SK-N-SH (cell line): ENCODE data around the gene CSTB. TPM values are rescaled to one million over a fixed set of nuclear protein-coding genes. Genes with fewer than 3 reads are reported as not detected.

Source experiments
- CTCF ChIA-PET: fragments of 300-600, 350-600 bp; formaldehyde crosslinking; extraction: SDS; loops from one replicate; lab custom pipeline; 2021; lab: Yijun Ruan, JAX
- POLR2A ChIA-PET: fragments of 350-600 bp; sonication (Branson Sonifier 250); formaldehyde crosslinking; extraction: SDS; loops from one replicate; lab custom pipeline; 2020; ENCODE audit warnings: antibody characterized with exemption, inconsistent platforms; lab: Yijun Ruan, JAX
- DNase-seq: peaks from one replicate; pipeline ENCODE4 v3.0.0; 2012
- H2AFZ ChIP-seq: fragments of 200-600 bp; sonication (generic); 2 replicates; pipeline ENCODE4 v1.8.1; 2016; ENCODE audit warnings: antibody characterized with exemption, mild to moderate bottlenecking, low read depth
- H3F3A ChIP-seq: fragments of 200-600 bp; sonication (generic); replicated peaks from 2 replicates; pipeline ENCODE3; 2016; ENCODE audit warnings: antibody characterized with exemption, mild to moderate bottlenecking; ENCODE audit not compliant: insufficient read depth
- H3K27ac ChIP-seq, 2 experiments: fragments of 200-500 bp in 1 of 2; fragments of 200-600 bp in 1 of 2; sonication (Bioruptor generic) in 1 of 2; sonication (generic), shearing (Covaris generic) in 1 of 2; 2 replicates each; pipeline versions ENCODE4 v1.5.1 to v1.6.1; 2014 to 2016; ENCODE audit warnings: low read depth in 2 of 2, inconsistent platforms in 1 of 2, low read length in 1 of 2, mild to moderate bottlenecking in 1 of 2, mixed read lengths in 1 of 2
- H3K27me3 ChIP-seq: fragments of 200-600 bp; sonication (generic), shearing (Covaris generic); 2 replicates; pipeline ENCODE4 v1.6.1; 2016; ENCODE audit warnings: mixed run types; ENCODE audit not compliant: insufficient read depth
- H3K36me3 ChIP-seq, 2 experiments: fragments of 200-500 bp in 1 of 2; fragments of 200-600 bp in 1 of 2; sonication (Bioruptor generic) in 1 of 2; sonication (generic) in 1 of 2; replicated peaks in 1 of 2; 2 replicates each; pipeline versions ENCODE3 to v1.5.1; 2014 to 2016; ENCODE audit warnings: low read length in 1 of 2, mild to moderate bottlenecking in 1 of 2; ENCODE audit not compliant: insufficient read depth in 2 of 2, control insufficient read depth in 1 of 2
- H3K4me1 ChIP-seq, 2 experiments: fragments of 200-500 bp in 1 of 2; fragments of 200-600 bp in 1 of 2; sonication (Bioruptor generic) in 1 of 2; sonication (generic), shearing (Covaris generic) in 1 of 2; 2 replicates each; pipeline versions ENCODE4 v1.5.1 to v1.6.1; 2014 to 2016; ENCODE audit warnings: low read depth in 1 of 2, low read length in 1 of 2, mixed run types in 1 of 2; ENCODE audit not compliant: insufficient read depth in 2 of 2, control insufficient read depth in 1 of 2
- H3K4me2 ChIP-seq: fragments of 200-600 bp; sonication (generic), shearing (Covaris generic); 2 replicates; pipeline ENCODE4 v1.6.1; 2017; ENCODE audit warnings: mixed run types
- H3K4me3 ChIP-seq, 2 experiments: fragments of 200-500 bp in 1 of 2; fragments of 200-600 bp in 1 of 2; sonication (Bioruptor generic) in 1 of 2; sonication (generic), shearing (Covaris generic) in 1 of 2; 2 replicates each; pipeline versions ENCODE4 v1.5.1 to v1.8.1; 2014 to 2016; ENCODE audit warnings: low read depth in 2 of 2, inconsistent platforms in 1 of 2, low read length in 1 of 2, mild to moderate bottlenecking in 1 of 2, mixed read lengths in 1 of 2, moderate library complexity in 1 of 2
- H3K79me2 ChIP-seq: fragments of 200-600 bp; sonication (generic); 2 replicates; pipeline ENCODE4 v1.8.1; 2017; ENCODE audit warnings: mild to moderate bottlenecking; ENCODE audit not compliant: insufficient read depth
- H3K9ac ChIP-seq: fragments of 200-600 bp; sonication (generic); 2 replicates; pipeline ENCODE4 v1.6.1; 2017; ENCODE audit warnings: mixed run types
- H3K9me2 ChIP-seq: fragments of 200-600 bp; sonication (generic); 2 replicates; pipeline ENCODE4 v1.6.1; 2017; ENCODE audit warnings: mixed run types
- H3K9me3 ChIP-seq: fragments of 200-600 bp; sonication (generic); 2 replicates; pipeline ENCODE4 v1.6.1; 2017; ENCODE audit warnings: mixed run types, mild to moderate bottlenecking, moderate library complexity
- H4K20me1 ChIP-seq: fragments of 200-600 bp; sonication (generic); 2 replicates; pipeline ENCODE4 v1.6.1; 2017; ENCODE audit warnings: mild to moderate bottlenecking, mixed run types; ENCODE audit not compliant: insufficient read depth
- CHD2 ChIP-seq: fragments of 150-350 bp; IDR thresholded peaks from 2 replicates; pipeline ENCODE4 v1.6.1; 2018; ENCODE audit warnings: low read length; ENCODE audit not compliant: partially characterized antibody
- ELF1 ChIP-seq: IDR thresholded peaks from 2 replicates; pipeline ENCODE4 v1.4.0; 2012
- EZH2phosphoT487 ChIP-seq: fragments of 200-600 bp; sonication (generic); IDR thresholded peaks from 2 replicates; pipeline ENCODE4 v1.6.1; 2017; ENCODE audit warnings: low read depth, mixed run types, mild to moderate bottlenecking, antibody characterized with exemption, moderate library complexity, borderline replicate concordance
- FOXJ3 ChIP-seq: sonication (generic); formaldehyde crosslinking; IDR thresholded peaks from 2 replicates; pipeline ENCODE4 v1.5.1; 2020; ENCODE audit warnings: mild to moderate bottlenecking, missing genetic modification reagents
- FOXM1 ChIP-seq: IDR thresholded peaks from 2 replicates; pipeline ENCODE4 v1.4.0; 2012; ENCODE audit warnings: low read depth, mild to moderate bottlenecking
- GABPA ChIP-seq: IDR thresholded peaks from 2 replicates; pipeline ENCODE4 v1.4.0; 2012; ENCODE audit warnings: low read depth, mild to moderate bottlenecking
- GATA2 ChIP-seq: sonication (generic); formaldehyde crosslinking; IDR thresholded peaks from 2 replicates; pipeline ENCODE4 v1.5.0; 2020; ENCODE audit warnings: mild to moderate bottlenecking, missing genetic modification reagents
- IRF3 ChIP-seq: fragments of 150-350 bp; IDR thresholded peaks from 2 replicates; pipeline ENCODE4 v1.6.1; 2016; ENCODE audit warnings: mild to moderate bottlenecking, low read depth, low read length
- JUND ChIP-seq: IDR thresholded peaks from 2 replicates; pipeline ENCODE4 v1.4.0; 2012
- MXI1 ChIP-seq: IDR thresholded peaks from 2 replicates; pipeline ENCODE4 v1.6.1; 2012; ENCODE audit warnings: mild to moderate bottlenecking, low read depth, low read length, improper control_type of control experiment
- NRF1 ChIP-seq: IDR thresholded peaks from 2 replicates; pipeline ENCODE4 v1.6.1; 2012; ENCODE audit warnings: low read depth, mild to moderate bottlenecking, low read length
- RCOR1 ChIP-seq: fragments of 150-350 bp; IDR thresholded peaks from 2 replicates; pipeline ENCODE4 v1.6.1; 2017; ENCODE audit warnings: antibody characterized with exemption, low read length
- RFX5 ChIP-seq: IDR thresholded peaks from 2 replicates; pipeline ENCODE4 v1.6.1; 2012; ENCODE audit warnings: mild to moderate bottlenecking, improper control_type of control experiment, low read length
- RXRA ChIP-seq: IDR thresholded peaks from 2 replicates; pipeline ENCODE4 v1.4.0; 2012; ENCODE audit warnings: low read depth, mild to moderate bottlenecking, borderline replicate concordance
- SIN3A ChIP-seq: IDR thresholded peaks from 2 replicates; pipeline ENCODE4 v1.6.1; 2012; ENCODE audit warnings: low read depth, mild to moderate bottlenecking, low read length, moderate library complexity, borderline replicate concordance
- SMC3 ChIP-seq: IDR thresholded peaks from 2 replicates; pipeline ENCODE4 v1.6.1; 2012; ENCODE audit warnings: low read depth, low read length, improper control_type of control experiment
- TCF12 ChIP-seq: IDR thresholded peaks from 2 replicates; pipeline ENCODE4 v1.4.0; 2012
- TEAD4 ChIP-seq: IDR thresholded peaks from 2 replicates; pipeline ENCODE4 v1.4.0; 2012; ENCODE audit warnings: mild to moderate bottlenecking, borderline replicate concordance; ENCODE audit not compliant: insufficient read depth
- WGBS: methylation state at CpG from one replicate; pipeline ENCODE4 v1.1.6; 2017; ENCODE audit warnings: low lambda C conversion rate; 5-methylcytosine and 5-hydroxymethylcytosine counted together
- polyA plus RNA-seq, 3 experiments: library from polyadenylated mRNA; depleted of rRNA; stranded (reverse); fragments of >200 nt; gene quantifications; 2 replicates each; pipeline ENCODE4 v1.2.3, GENCODE V29; 2012
- TF ChIP-seq, protein P1 (sequence below): fragments of 200-600 bp; sonication (generic); IDR thresholded peaks from 2 replicates; pipeline ENCODE4 v1.6.1; 2017; ENCODE audit warnings: antibody characterized with exemption, mild to moderate bottlenecking, moderate library complexity
- TF ChIP-seq, protein P2 (sequence below): IDR thresholded peaks from 2 replicates; pipeline ENCODE4; 2012

The CSTB gene
- polyA plus RNA-seq, 1 of the 3 experiments (the other 2 are of a cell fraction): 101 TPM

- H3K9me3 ChIP-seq: no peaks in the 10 kb centered on the region
- ChIA-PET POLR2A (no interaction called here), CTCF (interaction anchor here (1.2 kb wide), 1 partner anchor 12 kb away, joined by 4 read pairs; no protein-coding TSS in a partner anchor)
- DNase-seq: no peak
- WGBS: 49% methylated on average over 17 of the region's 27 CpGs
- H4K20me1 ChIP-seq: no peaks in the 10 kb centered on the region
- H3K9me2 ChIP-seq: no peaks in the 10 kb centered on the region
- no peak overlapping the region for H3K4me3 ChIP-seq
- no peaks in the 10 kb centered on the region for H3F3A ChIP-seq
- no peaks in the 10 kb centered on the region for H3K36me3 ChIP-seq
- no peak overlapping the region for H3K4me2 ChIP-seq
- TF ChIP-seq GABPA (no peak), EZH2phosphoT487 (no peak), RCOR1 (no peak), TEAD4 (no peak), SMC3 (no peak)
- TF ChIP-seq, protein P1, sequence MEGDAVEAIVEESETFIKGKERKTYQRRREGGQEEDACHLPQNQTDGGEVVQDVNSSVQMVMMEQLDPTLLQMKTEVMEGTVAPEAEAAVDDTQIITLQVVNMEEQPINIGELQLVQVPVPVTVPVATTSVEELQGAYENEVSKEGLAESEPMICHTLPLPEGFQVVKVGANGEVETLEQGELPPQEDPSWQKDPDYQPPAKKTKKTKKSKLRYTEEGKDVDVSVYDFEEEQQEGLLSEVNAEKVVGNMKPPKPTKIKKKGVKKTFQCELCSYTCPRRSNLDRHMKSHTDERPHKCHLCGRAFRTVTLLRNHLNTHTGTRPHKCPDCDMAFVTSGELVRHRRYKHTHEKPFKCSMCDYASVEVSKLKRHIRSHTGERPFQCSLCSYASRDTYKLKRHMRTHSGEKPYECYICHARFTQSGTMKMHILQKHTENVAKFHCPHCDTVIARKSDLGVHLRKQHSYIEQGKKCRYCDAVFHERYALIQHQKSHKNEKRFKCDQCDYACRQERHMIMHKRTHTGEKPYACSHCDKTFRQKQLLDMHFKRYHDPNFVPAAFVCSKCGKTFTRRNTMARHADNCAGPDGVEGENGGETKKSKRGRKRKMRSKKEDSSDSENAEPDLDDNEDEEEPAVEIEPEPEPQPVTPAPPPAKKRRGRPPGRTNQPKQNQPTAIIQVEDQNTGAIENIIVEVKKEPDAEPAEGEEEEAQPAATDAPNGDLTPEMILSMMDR: no peak
- peaks cover 0 to 6% of the 10 kb centered on the region in 2 experiments; a peak in 1 of 4 replicates for H3K4me1 ChIP-seq
- H2AFZ ChIP-seq: no peak overlapping the region
- no peak overlapping the region for H3K9ac ChIP-seq
- H3K27ac ChIP-seq: no peak overlapping the region
- no peaks in the 10 kb centered on the region for H3K79me2 ChIP-seq
- no peaks in the 10 kb centered on the region for H3K27me3 ChIP-seq
Observed at GRCh38 chr21:43815107-43815613, 39.1 kb upstream of the CSTB start.

- Histone ChIP-seq H3K9me2 (no peaks in the 10 kb centered on the region), H3K9ac (no peak overlapping the region), H3K4me3 (no peak overlapping the region), H3K79me2 (no peaks in the 10 kb centered on the region), H3K4me2 (no peak overlapping the region), H3K27ac (no peak overlapping the region), H3K27me3 (no peaks in the 10 kb centered on the region), H2AFZ (no peak overlapping the region), H4K20me1 (no peaks in the 10 kb centered on the region), H3K9me3 (no peaks in the 10 kb centered on the region), H3K36me3 (no peaks in the 10 kb centered on the region), H3K4me1 (peaks cover 0 to 6% of the 10 kb centered on the region in 2 experiments; a peak in 1 of 4 replicates), H3F3A (no peaks in the 10 kb centered on the region)
- 81% methylated on average over 19 of the region's 28 CpGs for WGBS
- ChIA-PET POLR2A (no interaction called here), CTCF (interaction anchor here (1.3 kb wide), 1 partner anchor 25 kb away, joined by 3 read pairs; the partner anchor contains the start of gene RRP1)
- no peak for TF ChIP-seq CHD2
- TF ChIP-seq NRF1: no peak
- no peak for TF ChIP-seq FOXM1
- no peak for TF ChIP-seq FOXJ3
- no peak for TF ChIP-seq GABPA
- no peak for TF ChIP-seq GATA2 (CRISPR knock-in tag)
- TF ChIP-seq, protein P1: no peak
- no peak for TF ChIP-seq ELF1
- no peak for TF ChIP-seq RXRA
- TF ChIP-seq SIN3A: no peak
- TF ChIP-seq RFX5: no peak
- TF ChIP-seq SMC3: no peak
- no peak for TF ChIP-seq IRF3
- no peak for TF ChIP-seq MXI1
- no peak for TF ChIP-seq TCF12
- TF ChIP-seq, protein P2, sequence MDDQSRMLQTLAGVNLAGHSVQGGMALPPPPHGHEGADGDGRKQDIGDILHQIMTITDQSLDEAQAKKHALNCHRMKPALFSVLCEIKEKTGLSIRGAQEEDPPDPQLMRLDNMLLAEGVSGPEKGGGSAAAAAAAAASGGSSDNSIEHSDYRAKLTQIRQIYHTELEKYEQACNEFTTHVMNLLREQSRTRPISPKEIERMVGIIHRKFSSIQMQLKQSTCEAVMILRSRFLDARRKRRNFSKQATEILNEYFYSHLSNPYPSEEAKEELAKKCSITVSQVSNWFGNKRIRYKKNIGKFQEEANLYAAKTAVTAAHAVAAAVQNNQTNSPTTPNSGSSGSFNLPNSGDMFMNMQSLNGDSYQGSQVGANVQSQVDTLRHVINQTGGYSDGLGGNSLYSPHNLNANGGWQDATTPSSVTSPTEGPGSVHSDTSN: no peak
- no peak for TF ChIP-seq JUND
- no peak for DNase-seq
Observed at GRCh38 chr21:43814215-43815106, 38.4 kb upstream of the CSTB start.
